Stimulated activated CD8-positive, alpha-beta memory T cell treated with anti-CD3 and anti-CD28 coated beads, Interleukin-15, amount 100 ng/mL, for 1 hour (primary cell): ENCODE results near the gene MAML3.

ENCODE experiments used
- DNase-seq: peaks from one replicate; pipeline ENCODE4 v3.0.0-alpha.2; 2020; ENCODE audit warnings: low read depth

Gene MAML3

DNA sequence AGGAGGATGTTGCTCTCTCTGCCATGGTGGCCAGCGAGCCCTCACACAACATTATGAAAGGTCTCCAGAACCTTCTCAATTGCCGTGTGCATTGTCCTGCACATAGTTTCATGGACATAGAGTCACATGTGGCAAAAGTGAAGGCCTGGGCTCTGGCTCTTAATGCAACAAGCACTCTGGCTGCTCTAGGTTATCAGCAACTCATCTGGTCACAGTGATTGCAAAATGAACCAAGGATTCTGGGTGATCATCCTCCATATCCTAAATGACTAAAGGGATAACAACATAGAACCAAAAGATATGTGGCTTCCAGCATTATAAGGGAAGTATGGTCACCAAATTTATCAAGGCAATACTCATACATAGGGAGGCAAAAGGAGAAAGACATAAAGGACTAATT, 313.2 kb downstream of the MAML3 start:
- DNase-seq, result no peak

DNA sequence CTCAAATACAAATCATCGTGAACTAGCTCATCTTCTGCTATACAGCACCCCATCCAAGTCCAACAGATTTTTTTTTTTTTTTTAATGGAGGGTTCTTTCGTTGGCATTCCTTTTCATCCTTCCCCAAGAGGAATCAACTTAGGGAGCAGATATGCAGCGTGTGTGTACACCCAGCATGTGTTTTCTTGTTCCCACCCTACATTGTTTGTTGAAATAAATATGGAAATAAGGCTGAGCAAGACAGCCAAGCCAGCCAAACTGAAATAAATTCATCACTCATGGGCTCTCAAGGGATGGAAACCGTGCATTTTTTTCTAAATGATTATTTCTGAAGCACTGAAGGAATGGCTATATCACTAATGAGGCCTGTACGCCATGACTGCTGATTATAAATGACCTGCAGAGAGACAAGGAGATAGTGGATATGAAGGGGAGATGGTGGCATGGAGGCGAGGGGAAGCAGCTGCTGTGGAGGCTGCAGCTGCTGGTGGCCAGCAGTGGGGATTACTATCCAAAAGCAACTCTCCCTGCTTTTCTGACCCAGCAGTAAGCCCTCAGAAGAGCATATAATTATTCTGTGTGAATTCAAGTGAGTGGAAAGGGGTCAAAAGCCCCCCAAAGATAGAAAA, 314.5 kb downstream of the MAML3 start:
- DNase-seq, result no peak

DNA sequence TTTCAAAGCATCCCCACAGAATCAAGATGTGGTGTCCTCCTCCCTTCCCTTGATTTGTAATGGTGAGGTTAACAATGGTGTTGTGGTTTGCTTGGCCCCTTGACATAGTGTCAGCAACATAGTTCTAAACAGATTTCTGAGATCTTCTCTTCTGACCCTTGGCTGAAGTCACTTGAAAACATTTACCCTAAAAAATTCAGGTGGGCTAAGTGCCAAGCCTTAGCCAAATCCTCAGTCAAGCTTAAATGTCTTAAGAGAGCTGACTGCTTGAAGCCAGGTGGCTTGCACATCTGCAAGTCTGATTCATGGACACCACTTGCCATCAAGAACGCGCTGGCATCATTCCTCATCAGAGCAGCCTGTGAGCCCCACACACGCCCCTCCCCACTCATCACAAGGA, 315.2 kb downstream of the MAML3 start:
- DNase-seq, result no peak

DNA sequence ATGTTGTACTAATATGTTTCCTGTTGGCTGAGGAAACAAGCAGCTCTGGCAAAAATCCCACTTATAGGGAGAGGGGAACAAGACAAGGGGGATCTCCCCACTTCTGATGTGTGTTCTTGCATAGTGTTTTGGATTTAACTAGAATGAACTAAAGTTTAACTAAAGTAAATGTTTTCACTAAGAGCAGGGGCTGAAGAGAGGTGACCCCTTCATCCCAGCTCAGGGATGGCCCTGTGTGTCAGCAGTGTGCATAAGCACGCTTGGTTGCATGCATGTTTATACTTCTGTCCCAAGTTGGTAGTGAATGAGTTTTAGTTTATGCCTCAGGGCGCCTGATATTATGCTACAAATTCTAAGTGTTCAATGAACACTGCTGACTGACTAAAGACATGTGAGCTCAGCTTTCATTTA, 319.0 kb downstream of the MAML3 start:
- DNase-seq, result no peak

DNA sequence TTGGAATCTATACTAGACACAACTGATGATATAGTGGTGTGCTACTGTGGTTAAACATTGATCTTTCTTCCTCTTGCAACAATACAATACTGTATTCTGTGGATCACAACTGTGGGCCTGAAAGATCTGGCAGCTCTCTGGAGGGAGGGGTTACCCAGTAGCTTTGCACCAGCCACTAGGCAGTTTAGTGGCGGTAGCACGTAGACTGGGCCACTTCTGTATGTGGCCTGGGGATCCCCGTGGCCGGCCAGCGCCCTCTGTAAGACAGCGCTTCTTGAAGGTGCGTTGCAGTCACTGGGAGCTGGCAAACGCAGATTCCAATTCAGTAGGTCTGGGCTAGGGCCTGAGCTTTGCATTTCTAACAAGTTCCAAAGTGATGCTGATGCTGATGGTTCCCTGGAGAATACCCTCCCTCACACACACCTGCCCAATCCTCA, 319.7 kb downstream of the MAML3 start:
- no peak for DNase-seq

DNA sequence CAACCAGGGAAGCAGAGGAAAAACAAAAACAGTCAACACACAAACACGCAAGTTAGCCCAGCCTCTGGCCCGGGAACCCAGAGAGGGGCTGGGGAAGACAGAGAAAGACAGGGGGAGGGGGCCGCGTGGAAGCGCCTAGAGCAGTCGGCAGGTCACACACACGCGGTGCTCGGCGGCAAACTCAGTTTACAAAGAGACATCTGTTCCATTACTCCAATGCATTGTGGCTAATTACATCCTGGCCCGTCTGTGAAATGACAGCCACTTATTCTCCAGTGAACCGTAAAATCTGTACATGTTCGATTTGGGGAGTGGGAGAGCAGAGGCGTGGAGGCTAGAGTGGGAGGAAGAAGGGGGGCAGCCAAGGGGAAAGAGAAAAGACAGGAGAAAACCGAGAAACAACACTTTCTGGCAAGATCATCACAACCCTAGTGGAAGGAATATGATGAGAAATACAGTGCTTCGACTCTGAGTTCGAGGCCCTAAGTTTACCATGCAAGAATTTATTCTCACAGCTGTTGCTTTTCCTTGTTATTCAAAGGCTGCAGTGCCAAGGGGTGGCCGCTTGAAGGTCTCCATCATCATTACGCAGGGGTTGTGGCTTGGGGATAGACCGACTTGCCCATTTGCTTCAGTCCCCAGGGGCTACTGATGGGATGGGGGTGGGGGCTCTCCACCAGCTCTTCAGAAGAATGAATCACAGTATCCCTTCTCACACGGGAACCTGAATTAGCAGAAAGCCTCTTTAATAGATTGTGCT, 320.7 kb downstream of the MAML3 start:
- no peak for DNase-seq

DNA sequence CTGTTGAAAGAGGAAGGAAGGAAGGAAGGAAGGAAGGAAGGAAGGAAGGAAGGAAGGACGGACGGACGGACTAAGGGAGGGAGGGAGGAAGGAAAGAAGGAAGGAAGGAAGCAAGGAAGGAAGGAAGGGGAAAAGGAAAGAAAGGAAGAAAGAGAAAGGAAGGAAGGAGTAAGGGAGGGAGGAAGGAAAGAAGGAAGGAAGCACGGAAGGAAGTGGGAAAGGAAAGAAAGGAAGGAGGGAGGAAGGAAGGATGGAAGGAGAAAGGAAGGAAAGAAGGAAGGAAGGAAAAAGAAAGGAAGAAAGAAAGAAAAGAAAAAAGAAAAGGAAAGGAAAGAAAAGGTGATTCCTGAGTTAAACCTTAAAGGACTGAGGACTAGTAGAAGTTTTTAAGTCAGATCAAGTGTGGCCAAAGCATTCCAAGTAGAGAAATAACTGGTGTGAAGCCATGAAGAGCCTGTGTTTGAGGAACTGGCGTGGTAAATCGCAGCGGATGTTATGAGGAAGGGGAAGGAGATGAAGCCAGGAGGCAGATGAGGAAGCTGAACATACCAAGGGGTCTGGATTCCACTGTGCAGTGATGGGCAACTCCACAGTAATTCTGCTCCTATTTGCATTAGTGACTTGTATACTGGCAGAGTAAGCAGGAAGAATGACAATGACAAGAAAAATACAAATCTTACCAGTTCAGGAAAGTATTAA, 324.9 kb downstream of the MAML3 start:
- no peak for DNase-seq

DNA sequence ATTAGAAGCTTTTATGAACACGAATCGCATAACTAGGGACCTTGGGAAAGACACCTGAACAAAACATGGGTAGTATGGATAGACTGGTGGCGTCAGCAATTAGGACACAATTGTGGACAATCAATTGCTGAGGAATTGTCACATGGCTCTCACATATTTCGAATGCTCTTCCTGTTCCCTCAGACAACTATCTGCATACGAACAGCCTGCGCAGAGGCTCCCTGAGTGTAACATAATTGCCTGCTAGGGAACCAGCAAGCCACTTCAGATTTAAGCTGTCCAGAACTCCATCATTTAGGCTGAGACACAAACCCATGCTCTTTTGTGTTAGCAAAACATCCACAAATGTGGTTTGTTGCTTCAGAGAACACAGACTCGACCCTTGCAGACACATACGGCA, 327.6 kb downstream of the MAML3 start:
- no peak for DNase-seq

DNA sequence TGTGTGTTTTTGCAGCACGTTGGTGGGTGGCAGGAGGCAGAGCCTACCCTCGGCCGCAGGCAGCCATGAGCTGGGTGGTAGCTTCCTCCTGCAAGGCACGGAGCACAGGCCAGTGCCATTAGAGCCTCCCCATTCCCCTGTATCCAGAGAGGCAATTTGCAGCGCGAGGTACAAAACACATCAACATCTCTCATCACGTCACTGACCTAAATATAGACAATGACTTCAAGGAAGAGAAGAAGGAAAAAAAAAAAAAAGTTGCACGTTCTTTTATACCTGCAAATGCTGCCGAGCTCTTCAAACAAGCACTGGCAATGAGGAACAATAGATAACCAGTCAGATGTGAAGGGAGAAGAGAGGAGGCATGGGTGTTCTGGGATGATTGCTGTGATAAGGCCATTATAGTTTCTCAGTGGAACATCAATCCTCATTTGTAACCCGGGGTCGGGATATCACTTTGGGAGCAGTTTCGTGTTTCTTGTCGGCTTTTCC, 328.4 kb downstream of the MAML3 start:
- DNase-seq, result no peak

DNA sequence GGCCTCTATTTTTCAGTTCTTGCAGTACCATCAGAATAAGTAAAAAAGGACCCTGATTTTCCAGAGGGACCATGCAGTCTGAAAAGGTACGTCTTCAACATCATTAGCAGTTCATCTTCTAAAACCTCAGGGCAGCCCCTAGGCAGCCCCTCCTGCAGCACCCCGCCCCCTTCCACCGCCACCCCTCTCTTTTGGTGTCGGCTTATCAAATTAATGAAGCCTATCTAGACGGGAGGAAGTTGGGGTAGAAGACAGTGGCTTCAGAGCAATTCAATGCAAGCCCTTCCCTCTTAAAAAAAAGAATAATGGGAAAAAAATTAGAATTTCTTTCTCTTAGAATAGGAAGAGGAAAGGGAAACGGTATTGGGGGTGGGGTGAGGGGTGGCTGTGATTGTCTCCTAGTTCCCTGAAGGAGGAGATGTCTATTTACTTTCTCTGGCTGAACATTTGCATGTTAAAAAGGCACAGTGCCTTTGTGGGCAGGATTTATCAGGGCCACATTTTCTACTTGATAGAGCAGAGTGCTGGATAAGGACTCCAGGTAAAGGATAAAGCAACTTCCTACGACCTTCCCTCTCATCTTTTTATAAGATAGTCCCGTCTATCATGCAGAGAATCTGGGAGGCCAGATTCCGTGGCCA, 329.0 kb downstream of the MAML3 start:
- no peak for DNase-seq

DNA sequence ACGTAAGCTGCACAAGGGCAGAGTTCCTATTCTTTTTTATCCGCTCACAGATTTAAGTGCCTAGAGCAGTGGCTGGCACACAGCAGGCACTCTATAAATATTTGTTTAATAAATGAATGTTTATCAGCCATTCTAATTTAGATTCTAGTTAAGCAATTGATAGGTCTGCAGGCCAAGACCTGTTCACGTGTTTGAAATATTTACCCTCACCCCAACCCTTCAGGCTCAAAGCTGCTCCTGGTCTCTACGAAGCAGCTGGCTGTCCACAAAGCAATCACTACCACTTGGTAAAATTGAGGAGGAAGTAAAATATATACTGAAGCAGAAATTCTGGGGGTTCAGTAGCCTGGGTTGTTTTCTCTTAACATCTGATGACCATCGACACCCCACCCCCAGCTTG, 330.2 kb downstream of the MAML3 start:
- DNase-seq, result no peak

DNA sequence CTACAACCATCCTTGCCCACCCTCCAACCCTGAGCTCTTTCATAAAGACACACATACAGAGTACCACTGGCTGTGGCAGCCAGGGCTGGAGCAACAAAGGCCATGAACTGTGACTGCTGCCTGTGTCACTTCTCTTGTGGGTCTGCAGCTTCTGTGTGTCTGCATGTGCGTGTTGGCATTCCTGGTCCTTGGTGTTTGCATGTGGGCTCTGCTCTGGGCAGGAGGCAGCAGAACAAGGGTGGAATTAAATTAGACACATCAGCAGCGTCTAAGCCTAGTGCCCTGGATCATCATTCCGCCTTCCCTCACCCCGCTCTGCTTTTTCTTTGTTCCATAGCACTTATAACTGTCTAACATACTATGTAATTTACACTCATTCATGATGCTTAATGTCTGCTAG, 330.6 kb downstream of the MAML3 start:
- no peak for DNase-seq

DNA sequence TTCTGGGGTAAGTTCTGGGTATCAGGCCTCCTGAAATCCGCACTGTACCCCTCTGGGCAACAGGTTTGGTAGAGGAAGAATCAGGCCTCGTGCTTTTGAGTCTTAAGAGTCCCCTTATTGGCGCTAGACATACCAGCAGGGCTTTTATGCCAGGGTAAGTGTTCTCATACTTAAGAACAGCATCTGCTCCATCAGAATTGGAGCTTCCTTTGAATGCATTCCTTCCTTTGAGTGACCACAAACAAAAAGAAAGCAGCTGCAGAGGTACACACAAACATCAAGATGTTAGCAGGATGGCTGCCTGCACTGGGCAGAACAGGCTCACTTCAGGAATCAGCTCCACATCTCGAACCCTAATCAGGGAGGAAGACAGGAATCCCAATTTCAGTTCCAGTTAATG, 331.6 kb downstream of the MAML3 start:
- no peak for DNase-seq

DNA sequence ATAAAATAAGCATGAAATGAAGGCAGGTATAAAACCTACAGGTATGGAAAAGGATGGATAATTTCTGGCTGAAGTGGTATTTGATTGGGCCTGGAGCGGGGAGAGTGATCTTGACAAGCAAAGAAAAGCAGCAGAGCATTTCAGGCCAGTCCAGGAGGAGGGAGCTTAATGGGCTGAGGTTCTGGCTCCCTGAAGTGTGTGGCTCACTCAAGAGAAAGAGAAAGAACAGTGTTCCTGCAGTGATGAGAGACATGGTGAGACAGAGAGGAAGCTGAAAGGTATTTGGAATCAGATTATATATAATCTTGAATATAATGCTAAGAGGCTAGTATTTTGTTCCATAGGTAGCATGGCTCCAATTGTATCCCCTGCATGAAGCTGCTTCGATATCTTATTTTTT, 334.9 kb downstream of the MAML3 start:
- DNase-seq, result no peak

DNA sequence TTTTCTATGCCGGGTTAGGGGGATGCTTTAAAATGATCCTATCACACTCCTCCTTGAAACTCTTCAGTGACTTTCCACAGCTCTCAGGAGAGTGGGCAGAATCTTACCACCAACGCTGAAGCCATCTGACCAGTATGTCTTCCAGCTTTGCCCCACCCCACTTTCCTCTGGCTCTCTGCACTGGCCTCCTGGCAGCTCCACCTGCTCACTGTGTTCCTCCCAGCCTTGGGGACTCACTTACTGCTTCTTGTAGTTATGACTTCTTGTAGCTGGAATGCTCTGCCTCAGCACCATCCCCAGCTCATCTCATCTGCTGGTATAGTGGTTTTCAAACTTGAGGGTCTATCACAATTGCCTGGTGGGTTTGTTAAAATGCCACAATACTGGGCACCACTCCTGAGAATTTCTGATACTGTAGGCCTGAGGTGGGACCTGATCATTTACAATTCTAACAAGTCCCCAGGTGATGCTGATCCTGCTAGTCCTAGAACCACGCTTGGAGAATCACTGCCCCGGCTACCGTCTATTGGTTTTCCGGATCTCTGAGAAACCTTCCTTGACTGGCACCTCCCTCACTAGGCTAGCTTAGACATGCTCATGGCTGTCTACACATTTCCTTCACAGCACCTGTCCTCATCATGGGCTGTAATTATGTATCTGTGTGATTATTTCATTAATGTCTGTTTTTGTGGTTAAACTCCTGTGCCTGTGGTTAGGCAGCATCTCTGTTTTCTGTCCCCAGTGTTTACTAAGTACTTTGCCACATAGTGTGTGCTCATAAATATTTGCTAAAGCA, 336.1 kb downstream of the MAML3 start:
- no peak for DNase-seq

DNA sequence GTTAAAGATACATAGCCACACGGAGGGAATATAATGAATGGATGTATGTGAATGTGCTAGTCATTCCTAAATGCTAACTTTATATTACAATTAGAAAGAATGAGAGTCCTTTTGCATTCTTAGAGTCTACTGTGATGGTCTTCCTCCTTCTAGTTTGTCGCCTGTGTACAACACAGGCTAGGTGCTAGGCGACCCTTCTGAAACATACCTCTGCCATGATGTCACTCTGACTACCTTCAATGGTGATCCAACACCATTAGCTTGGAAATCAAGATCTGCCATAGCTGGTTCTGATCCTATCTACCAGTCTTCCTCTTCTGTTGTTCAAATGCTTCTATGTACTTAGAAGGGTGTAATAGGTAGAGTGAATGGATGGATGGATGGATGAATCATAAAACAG, 337.1 kb downstream of the MAML3 start:
- no peak for DNase-seq

DNA sequence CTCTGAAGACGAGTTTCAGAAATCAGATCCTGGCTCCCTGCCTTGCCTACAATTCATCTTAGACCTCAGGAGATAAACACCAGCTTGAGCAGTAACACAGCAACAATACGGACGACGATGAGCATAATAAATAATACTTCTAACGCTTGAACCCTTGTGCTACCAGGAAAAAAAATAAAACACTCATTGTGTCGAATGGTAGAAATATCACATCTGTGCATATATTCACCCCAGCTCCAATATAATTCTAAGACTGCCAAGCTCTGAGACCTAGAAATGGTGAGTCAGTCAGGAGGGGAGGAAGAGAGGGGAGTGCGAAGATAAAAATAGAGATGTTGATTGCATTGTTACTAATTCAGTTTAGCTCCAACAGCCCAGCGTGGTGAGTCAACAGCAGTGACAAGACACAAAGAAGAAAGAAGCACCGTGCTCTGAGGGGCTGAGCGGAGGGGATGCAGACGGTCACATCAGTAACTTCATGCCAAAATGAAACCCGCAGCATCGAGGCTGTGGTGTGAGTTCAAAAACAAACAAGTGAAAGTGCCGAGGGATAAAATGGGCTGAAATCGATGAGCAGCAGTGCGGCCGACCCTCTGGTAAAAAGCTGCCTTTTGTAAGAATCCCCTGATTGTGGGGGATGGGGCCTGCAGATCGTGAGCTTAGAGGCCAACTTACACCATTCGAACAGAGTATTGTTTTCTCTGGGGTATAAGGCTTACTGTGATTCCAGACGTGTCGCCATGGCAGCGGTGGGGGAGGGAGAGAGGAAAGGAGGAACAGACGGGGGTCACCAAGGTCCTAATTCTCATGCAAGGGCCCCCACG, 338.0 kb downstream of the MAML3 start:
- no peak for DNase-seq

DNA sequence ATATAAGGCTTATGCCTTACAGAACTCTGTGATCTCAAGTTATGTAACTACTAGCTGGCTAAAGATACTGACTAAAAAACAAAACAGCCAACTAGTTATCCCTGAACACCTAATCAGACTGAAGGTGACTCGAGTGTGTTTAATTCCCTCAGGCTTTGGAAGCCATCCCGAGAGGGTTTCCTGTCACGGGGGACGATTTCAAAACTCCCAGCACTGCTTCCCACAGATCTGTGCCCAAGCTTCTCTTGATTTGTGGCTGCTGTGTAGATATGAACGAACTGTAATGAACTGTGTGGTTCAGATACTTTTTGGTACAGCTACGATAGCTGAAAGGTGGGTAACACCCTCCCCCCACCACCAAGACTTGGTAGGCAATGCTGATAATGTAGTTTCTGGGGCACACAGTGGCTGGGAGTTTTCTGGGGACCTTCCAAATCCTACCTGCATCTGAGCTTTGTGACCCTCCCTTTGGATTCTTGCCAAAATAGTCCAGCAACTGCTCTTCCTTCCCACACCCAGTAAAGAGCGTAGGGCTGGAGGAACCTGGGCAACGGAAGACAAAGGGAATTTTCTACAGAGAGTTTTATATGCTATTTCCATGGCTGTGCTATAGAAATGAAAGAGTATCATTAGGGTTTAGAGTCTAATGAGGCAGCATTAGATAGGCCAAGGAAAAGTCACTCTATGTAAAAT, 339.5 kb downstream of the MAML3 start:
- DNase-seq, result no peak

DNA sequence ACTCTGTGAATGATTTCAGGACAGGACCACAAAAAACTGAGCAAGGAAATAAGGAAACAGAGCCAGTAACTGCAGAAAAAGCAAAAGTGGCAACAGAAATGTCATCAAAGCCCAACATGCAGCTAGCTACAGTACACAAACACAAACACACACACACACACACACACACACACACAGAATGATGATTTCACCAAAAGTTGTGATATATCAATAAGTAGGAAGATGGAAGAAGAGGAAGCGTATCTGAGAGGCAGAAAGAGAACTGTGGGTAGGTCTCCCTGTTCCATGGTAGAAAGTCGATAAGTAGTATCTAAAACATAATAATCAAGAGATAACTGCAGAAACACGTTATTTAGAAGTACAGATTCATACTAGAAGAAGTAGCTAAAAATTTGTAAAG, 340.1 kb downstream of the MAML3 start:
- DNase-seq, result no peak

DNA sequence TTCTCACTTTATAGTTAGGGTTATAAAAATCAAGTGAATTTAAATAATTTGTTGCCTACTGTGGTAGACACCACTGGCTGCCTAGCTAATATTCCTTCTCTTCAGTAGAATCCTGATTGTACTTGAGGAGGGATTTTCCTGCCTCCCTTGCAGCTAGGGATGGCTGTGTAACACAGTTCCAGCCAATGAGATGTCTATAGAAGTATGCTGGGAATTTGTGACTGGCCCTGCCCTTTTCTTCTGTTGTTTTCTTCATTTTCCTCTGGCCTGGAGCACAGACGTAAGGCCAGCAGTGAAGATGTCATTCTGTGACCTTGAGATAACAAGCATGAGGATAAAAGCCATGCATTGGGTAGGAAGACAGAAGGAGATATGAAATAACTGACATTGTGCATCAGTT, 343.3 kb downstream of the MAML3 start:
- DNase-seq, result no peak
